Measurements from ENCODE around the gene TMEM132D. TPM values are rescaled to one million over a fixed set of nuclear protein-coding genes. Genes with fewer than 3 reads are reported as not detected.

The TMEM132D gene
- total RNA-seq, 2 experiments from 2014 or later: not detected

- ChIA-PET POLR2A (no interaction called here), CTCF (no interaction called here)
- Mint-ChIP-seq H3K9me3 (ENCODE audit: insufficient read depth) (peaks cover 7% of the 10 kb centered on the region), H3K36me3 (ENCODE audit: low read depth) (no peaks in the 10 kb centered on the region), H3K27ac (no peak overlapping the region), H3K4me3 (no peak overlapping the region), H3K27me3 (ENCODE audit: low read depth) (no peaks in the 10 kb centered on the region), H3K4me1 (ENCODE audit: low read depth) (no peaks in the 10 kb centered on the region)
- no peak for DNase-seq
- ATAC-seq: no peak
Observed at GRCh38 chr12:129807136-129807535, 96.7 kb downstream of the TMEM132D start.

GRCh38 chr12:129791396-129791795 lies 112.4 kb downstream of the TMEM132D start:
- POLR2A ChIA-PET: no interaction called here
- no peaks in the 10 kb centered on the region for H3K9me3 Mint-ChIP-seq (ENCODE audit: insufficient read depth)
- no peak for DNase-seq
- no peak for ATAC-seq
- no peaks in the 10 kb centered on the region for H3K4me1 Mint-ChIP-seq (ENCODE audit: low read depth)
- CTCF ChIA-PET: no interaction called here
- no peaks in the 10 kb centered on the region for H3K36me3 Mint-ChIP-seq (ENCODE audit: low read depth)
- no peak overlapping the region for H3K4me3 Mint-ChIP-seq
- H3K27ac Mint-ChIP-seq: no peak overlapping the region
- H3K27me3 Mint-ChIP-seq (ENCODE audit: low read depth): no peaks in the 10 kb centered on the region

- Mint-ChIP-seq H3K27ac (no peak overlapping the region), H3K9me3 (ENCODE audit: insufficient read depth) (no peaks in the 10 kb centered on the region), H3K36me3 (ENCODE audit: low read depth) (no peaks in the 10 kb centered on the region), H3K4me1 (ENCODE audit: low read depth) (no peaks in the 10 kb centered on the region), H3K27me3 (ENCODE audit: low read depth) (no peaks in the 10 kb centered on the region), H3K4me3 (no peak overlapping the region)
- DNase-seq (no peak), ATAC-seq (no peak)
- CTCF ChIA-PET: no interaction called here
- POLR2A ChIA-PET: no interaction called here
Observed at GRCh38 chr12:129790930-129791329, 112.9 kb downstream of the TMEM132D start.

GRCh38 chr12:129790331-129790730 lies 113.5 kb downstream of the TMEM132D start:
- Mint-ChIP-seq H3K4me1 (ENCODE audit: low read depth) (no peaks in the 10 kb centered on the region), H3K36me3 (ENCODE audit: low read depth) (no peaks in the 10 kb centered on the region), H3K27ac (no peak overlapping the region), H3K9me3 (ENCODE audit: insufficient read depth) (no peaks in the 10 kb centered on the region), H3K27me3 (ENCODE audit: low read depth) (no peaks in the 10 kb centered on the region), H3K4me3 (no peak overlapping the region)
- ChIA-PET POLR2A (no interaction called here), CTCF (no interaction called here)
- no peak for DNase-seq
- ATAC-seq: no peak

- Mint-ChIP-seq H3K27ac (no peak overlapping the region), H3K4me1 (ENCODE audit: low read depth) (no peaks in the 10 kb centered on the region), H3K27me3 (ENCODE audit: low read depth) (no peaks in the 10 kb centered on the region), H3K36me3 (ENCODE audit: low read depth) (no peaks in the 10 kb centered on the region), H3K9me3 (ENCODE audit: insufficient read depth) (no peaks in the 10 kb centered on the region), H3K4me3 (no peak overlapping the region)
- CTCF ChIA-PET: no interaction called here
- POLR2A ChIA-PET: no interaction called here
- ATAC-seq: no peak
- DNase-seq: no peak
Observed at GRCh38 chr12:129789921-129790320, 113.9 kb downstream of the TMEM132D start.

GRCh38 chr12:129788506-129789084 lies 115.2 kb downstream of the TMEM132D start:
- Mint-ChIP-seq H3K36me3 (ENCODE audit: low read depth) (no peaks in the 10 kb centered on the region), H3K27me3 (ENCODE audit: low read depth) (no peaks in the 10 kb centered on the region), H3K27ac (no peak overlapping the region), H3K4me3 (no peak overlapping the region), H3K9me3 (ENCODE audit: insufficient read depth) (no peaks in the 10 kb centered on the region), H3K4me1 (ENCODE audit: low read depth) (no peaks in the 10 kb centered on the region)
- DNase-seq: no peak
- ATAC-seq: no peak
- ChIA-PET CTCF (no interaction called here), POLR2A (no interaction called here)

- DNase-seq: no peak
- Mint-ChIP-seq H3K9me3 (ENCODE audit: insufficient read depth) (no peaks in the 10 kb centered on the region), H3K4me3 (no peak overlapping the region), H3K36me3 (ENCODE audit: low read depth) (no peaks in the 10 kb centered on the region), H3K4me1 (ENCODE audit: low read depth) (no peaks in the 10 kb centered on the region), H3K27me3 (ENCODE audit: low read depth) (no peaks in the 10 kb centered on the region), H3K27ac (no peak overlapping the region)
- ATAC-seq: no peak
- POLR2A ChIA-PET: no interaction called here
- CTCF ChIA-PET: no interaction called here
Observed at GRCh38 chr12:129779989-129780388, 123.8 kb downstream of the TMEM132D start.

GRCh38 chr12:129779033-129779432 lies 124.8 kb downstream of the TMEM132D start:
- no peaks in the 10 kb centered on the region for H3K4me1 Mint-ChIP-seq (ENCODE audit: low read depth)
- ATAC-seq (no peak), DNase-seq (no peak)
- no peaks in the 10 kb centered on the region for H3K36me3 Mint-ChIP-seq (ENCODE audit: low read depth)
- no peaks in the 10 kb centered on the region for H3K9me3 Mint-ChIP-seq (ENCODE audit: insufficient read depth)
- H3K4me3 Mint-ChIP-seq: no peak overlapping the region
- no peak overlapping the region for H3K27ac Mint-ChIP-seq
- H3K27me3 Mint-ChIP-seq (ENCODE audit: low read depth): no peaks in the 10 kb centered on the region
- ChIA-PET CTCF (no interaction called here), POLR2A (no interaction called here)

GRCh38 chr12:129776977-129777667 lies 126.7 kb downstream of the TMEM132D start:
- Mint-ChIP-seq H3K9me3 (ENCODE audit: insufficient read depth) (no peaks in the 10 kb centered on the region), H3K4me1 (ENCODE audit: low read depth) (no peaks in the 10 kb centered on the region), H3K36me3 (ENCODE audit: low read depth) (no peaks in the 10 kb centered on the region), H3K4me3 (no peak overlapping the region), H3K27ac (no peak overlapping the region), H3K27me3 (ENCODE audit: low read depth) (no peaks in the 10 kb centered on the region)
- ChIA-PET CTCF (no interaction called here), POLR2A (no interaction called here)
- no peak for ATAC-seq
- DNase-seq: no peak

GRCh38 chr12:129772501-129773493 lies 131.0 kb downstream of the TMEM132D start:
- Mint-ChIP-seq H3K4me1 (ENCODE audit: low read depth) (no peaks in the 10 kb centered on the region), H3K27ac (no peak overlapping the region), H3K9me3 (ENCODE audit: insufficient read depth) (no peaks in the 10 kb centered on the region), H3K36me3 (ENCODE audit: low read depth) (no peaks in the 10 kb centered on the region), H3K4me3 (no peak overlapping the region), H3K27me3 (ENCODE audit: low read depth) (no peaks in the 10 kb centered on the region)
- DNase-seq (no peak), ATAC-seq (no peak)
- POLR2A ChIA-PET: no interaction called here
- CTCF ChIA-PET: no interaction called here

- no peak overlapping the region for H3K27ac Mint-ChIP-seq
- H3K4me3 Mint-ChIP-seq: no peak overlapping the region
- ChIA-PET POLR2A (no interaction called here), CTCF (no interaction called here)
- H3K27me3 Mint-ChIP-seq (ENCODE audit: low read depth): no peaks in the 10 kb centered on the region
- H3K9me3 Mint-ChIP-seq (ENCODE audit: insufficient read depth): peaks cover 13% of the 10 kb centered on the region
- ATAC-seq (no peak), DNase-seq (no peak)
- no peaks in the 10 kb centered on the region for H3K4me1 Mint-ChIP-seq (ENCODE audit: low read depth)
- H3K36me3 Mint-ChIP-seq (ENCODE audit: low read depth): no peaks in the 10 kb centered on the region
Observed at GRCh38 chr12:129771238-129771637, 132.6 kb downstream of the TMEM132D start.

GRCh38 chr12:129765719-129766118 lies 138.1 kb downstream of the TMEM132D start:
- no peaks in the 10 kb centered on the region for H3K4me1 Mint-ChIP-seq (ENCODE audit: low read depth)
- H3K4me3 Mint-ChIP-seq: no peak overlapping the region
- ChIA-PET POLR2A (no interaction called here), CTCF (no interaction called here)
- H3K36me3 Mint-ChIP-seq (ENCODE audit: low read depth): no peaks in the 10 kb centered on the region
- H3K27me3 Mint-ChIP-seq (ENCODE audit: low read depth): no peaks in the 10 kb centered on the region
- no peak for DNase-seq
- peaks cover 33% of the 10 kb centered on the region for H3K9me3 Mint-ChIP-seq (ENCODE audit: insufficient read depth)
- no peak for ATAC-seq
- H3K27ac Mint-ChIP-seq: no peak overlapping the region
